Stimulated activated naive CD8-positive, alpha-beta T cell treated with anti-CD3 and anti-CD28 coated beads, Interleukin-15, amount 100 ng/mL, for 72 hours (primary cell): ENCODE measurements around the gene KDM2B.

Source experiments
- ATAC-seq: fragments of 150-1000 bp; cut with Tn5 transposase; 2 replicates; pipeline ENCODE4 v1.10.0; 2021; ENCODE audit warnings: mild to moderate bottlenecking, moderate library complexity
- DNase-seq, 2 donors: peaks; one replicate each; pipeline ENCODE4 v3.0.0; 2021 to 2022
- H3K27ac Mint-ChIP-seq, 2 donors: one replicate each; pipeline ENCODE4 v1.8.0; 2022; ENCODE audit warnings: mild to moderate bottlenecking in 2 of 2, mixed read lengths in 2 of 2, moderate library complexity in 2 of 2
- H3K27me3 Mint-ChIP-seq: one replicate; pipeline ENCODE4 v1.8.0; 2022; ENCODE audit warnings: mixed read lengths
- H3K4me1 Mint-ChIP-seq: one replicate; pipeline ENCODE4 v1.8.0; 2022; ENCODE audit warnings: mild to moderate bottlenecking, mixed read lengths
- H3K4me3 Mint-ChIP-seq, 2 donors: one replicate each; pipeline ENCODE4 v1.8.0; 2022; ENCODE audit warnings: mild to moderate bottlenecking in 2 of 2, mixed read lengths in 2 of 2, moderate library complexity in 1 of 2
- H3K9me3 Mint-ChIP-seq, 2 donors: one replicate each; pipeline ENCODE4 v1.8.0; 2022; ENCODE audit warnings: mixed read lengths in 2 of 2

Gene KDM2B

DNA sequence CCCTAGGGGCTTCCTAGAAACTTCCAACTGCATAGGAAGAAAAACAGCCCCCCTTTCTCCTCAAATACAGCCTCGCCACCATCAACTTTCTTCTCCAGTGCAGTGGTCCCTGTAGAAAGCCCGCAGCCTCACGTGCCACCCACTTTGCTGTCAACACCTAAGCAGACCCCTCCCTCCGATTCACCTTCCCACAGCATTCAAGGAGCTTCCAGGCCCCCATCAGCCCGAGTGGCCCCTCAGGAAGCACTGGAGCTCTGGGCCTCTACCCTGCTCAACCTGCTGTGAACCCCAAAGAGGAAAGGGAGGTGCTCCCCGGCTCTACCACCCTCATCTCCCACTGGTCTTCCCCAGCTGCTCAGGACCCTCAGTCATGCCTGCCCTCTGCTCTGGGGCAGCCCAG lies 125.9 kb downstream of the KDM2B start:
- DNase-seq (no peak), ATAC-seq (no peak)
- H3K27ac Mint-ChIP-seq: peak overlapping the region; percentile 20 to 43
- H3K9me3 Mint-ChIP-seq: no peaks in the 10 kb centered on the region
- H3K27me3 Mint-ChIP-seq: no peaks in the 10 kb centered on the region
- no peak overlapping the region for H3K4me3 Mint-ChIP-seq
- peaks cover 72% of the 10 kb centered on the region for H3K4me1 Mint-ChIP-seq

DNA sequence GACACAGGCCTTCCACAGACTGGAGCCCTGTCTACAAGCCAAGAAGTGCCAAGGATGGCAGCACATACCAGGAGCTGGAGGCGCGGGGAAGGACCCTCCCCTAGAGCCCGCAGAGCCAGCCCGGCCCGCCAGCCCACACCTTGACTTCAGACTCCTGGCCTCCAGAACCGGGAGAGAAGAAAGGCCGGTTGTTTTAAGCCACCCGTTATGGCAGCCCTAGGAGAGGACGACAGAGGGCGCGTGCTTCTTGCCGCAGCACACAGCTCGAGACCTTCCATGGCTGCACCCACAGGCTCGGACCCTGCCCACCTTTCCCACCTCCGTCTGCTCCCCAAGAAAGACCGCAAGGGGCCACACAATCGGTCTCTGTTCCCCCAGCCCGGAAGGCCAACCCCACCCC lies 127.2 kb downstream of the KDM2B start:
- ATAC-seq: no peak

DNA sequence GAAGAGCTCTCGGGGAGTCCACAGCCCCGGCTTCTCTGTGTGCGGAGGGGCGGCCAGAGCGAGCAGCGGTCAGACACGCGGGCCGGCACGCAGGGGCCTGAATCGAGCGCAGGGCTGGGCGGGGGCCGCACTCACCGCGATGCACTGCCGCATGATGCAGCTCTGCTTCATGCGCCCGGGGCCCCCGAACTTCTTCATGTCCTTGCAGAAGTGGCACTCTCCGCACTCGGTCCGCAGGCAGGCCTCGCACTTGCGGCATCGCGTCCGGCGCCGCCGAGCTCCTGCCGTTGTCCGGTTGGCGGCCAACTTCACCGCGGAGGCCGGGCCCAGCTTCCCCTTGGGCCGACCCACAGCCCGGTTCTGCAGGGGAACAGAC lies 127.8 kb downstream of the KDM2B start:
- Mint-ChIP-seq H3K27ac (no peak overlapping the region), H3K4me3 (no peak overlapping the region), H3K27me3 (no peaks in the 10 kb centered on the region), H3K9me3 (no peaks in the 10 kb centered on the region), H3K4me1 (peaks cover 58% of the 10 kb centered on the region)
- ATAC-seq (peak; percentile 35), DNase-seq (no peak)

More for the DNA sequence above, 127.2 kb downstream of the KDM2B start:
- DNase-seq: no peak
- Mint-ChIP-seq H3K4me3 (no peak overlapping the region), H3K4me1 (peaks cover 62% of the 10 kb centered on the region), H3K27ac (no peak overlapping the region), H3K27me3 (no peaks in the 10 kb centered on the region), H3K9me3 (no peaks in the 10 kb centered on the region)

DNA sequence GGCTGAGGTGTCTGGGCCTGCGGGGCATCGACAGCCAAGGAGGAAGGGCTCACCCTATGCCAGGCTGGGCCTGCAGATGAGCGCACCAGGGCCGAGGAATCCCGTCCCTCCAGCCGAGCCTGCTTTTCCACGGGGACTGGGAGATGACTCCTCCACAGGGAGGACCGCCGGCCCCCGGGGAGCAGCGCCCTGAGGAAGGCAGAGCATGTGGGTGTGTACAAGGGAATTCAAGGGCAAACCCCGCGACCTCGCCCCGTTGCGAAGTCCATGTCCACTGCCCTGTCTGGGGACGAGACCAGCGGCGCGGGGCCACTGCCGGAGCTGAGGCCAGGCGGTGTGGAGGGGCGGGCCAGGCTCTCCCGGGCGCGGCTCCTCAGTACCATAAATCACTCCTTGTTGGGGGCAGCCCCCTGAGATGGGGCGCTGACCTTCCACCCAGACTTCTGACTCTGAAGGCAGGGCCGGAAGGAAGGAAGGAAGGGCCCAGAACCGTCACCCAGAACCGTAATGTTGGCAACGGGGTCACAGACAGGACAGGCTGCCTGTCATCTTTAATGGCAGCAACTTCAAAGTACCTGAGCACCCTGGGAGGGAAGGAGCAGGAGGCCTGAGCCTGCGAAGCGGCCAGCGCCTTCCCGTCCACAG lies 128.4 kb downstream of the KDM2B start:
- Mint-ChIP-seq H3K27ac (peak overlapping the region in 1 of 2 donors; percentile 71), H3K4me3 (no peak overlapping the region), H3K27me3 (no peaks in the 10 kb centered on the region), H3K9me3 (no peaks in the 10 kb centered on the region), H3K4me1 (peaks cover 53% of the 10 kb centered on the region)
- peak; percentile 39 for ATAC-seq
- no peak for DNase-seq

DNA sequence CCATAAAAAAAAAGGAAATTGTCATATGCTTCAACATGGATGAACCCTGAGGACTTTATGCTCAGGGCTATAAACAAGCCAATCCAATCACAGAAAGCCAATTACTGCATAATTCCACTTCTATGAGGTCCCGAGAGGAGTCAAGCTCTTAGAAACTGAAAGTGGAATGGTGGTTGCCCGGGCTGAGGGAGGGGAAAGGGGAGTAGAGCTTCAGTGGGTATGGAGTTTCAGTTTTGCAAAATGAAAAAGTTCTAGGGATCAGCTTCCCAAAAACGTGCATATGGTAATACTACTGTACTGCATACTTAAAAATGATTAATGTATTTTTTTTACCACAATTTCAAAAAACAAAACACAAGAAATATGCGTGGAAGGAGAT lies 128.9 kb downstream of the KDM2B start:
- peaks cover 48% of the 10 kb centered on the region for H3K4me1 Mint-ChIP-seq
- no peaks in the 10 kb centered on the region for H3K27me3 Mint-ChIP-seq
- no peak overlapping the region for H3K4me3 Mint-ChIP-seq
- no peak for DNase-seq
- peak overlapping the region in 1 of 2 donors; percentile 71 for H3K27ac Mint-ChIP-seq
- peak; percentile 49 for ATAC-seq
- H3K9me3 Mint-ChIP-seq: no peaks in the 10 kb centered on the region

DNA sequence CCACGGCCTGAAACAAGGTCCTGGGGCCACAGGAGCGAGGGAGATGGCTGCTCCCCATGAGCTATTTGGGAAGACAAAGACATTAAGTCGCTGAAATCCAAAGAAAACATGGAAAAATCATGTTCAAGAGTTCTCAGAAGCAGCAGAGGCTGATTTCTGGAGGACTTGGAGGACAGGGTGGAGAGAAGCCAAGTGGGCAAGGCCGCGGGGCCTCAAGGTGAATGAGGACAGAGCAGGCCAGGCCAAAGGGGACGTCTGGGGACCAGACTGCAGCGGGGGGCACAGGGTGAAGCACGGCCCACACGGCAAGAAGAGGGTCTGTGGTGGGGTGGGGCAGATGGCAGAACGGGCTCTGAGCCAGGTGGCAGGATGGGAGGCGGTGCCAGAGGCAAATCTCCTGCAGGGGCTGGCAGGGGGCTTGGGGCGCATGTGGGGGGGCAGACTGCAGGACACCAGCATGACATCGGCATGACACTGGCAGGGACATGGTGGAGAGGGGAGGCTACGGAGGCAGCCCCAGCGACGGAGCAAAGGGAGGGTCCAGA lies 132.0 kb downstream of the KDM2B start:
- ATAC-seq: no peak
- H3K27ac Mint-ChIP-seq: peak overlapping the region in 1 of 2 donors; percentile 66

DNA sequence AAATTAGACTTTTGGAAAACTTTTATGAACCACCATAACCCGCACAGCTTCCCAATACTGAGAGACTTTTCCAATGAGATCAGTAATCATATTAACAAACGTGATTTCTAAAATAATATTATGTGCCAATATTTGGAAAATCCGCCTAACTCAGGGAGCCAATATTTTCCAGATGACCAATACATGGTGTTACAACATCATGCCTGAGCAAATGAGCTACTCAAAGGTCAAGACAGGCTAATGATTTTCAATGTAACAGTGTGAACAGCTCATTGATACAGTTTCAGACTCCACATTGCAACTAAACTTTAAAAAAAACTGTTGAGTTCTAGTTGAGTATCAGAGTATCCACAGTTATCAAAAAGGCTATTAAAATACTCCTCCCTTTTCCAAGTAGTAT lies 134.1 kb downstream of the KDM2B start:
- Mint-ChIP-seq H3K4me3 (no peak overlapping the region), H3K27ac (peak overlapping the region in 1 of 2 donors; percentile 42), H3K4me1 (peaks cover 27% of the 10 kb centered on the region), H3K27me3 (no peaks in the 10 kb centered on the region), H3K9me3 (no peaks in the 10 kb centered on the region)
- ATAC-seq (no peak), DNase-seq (no peak)

More for the DNA sequence above, 132.0 kb downstream of the KDM2B start:
- Mint-ChIP-seq H3K4me1 (peaks cover 31% of the 10 kb centered on the region), H3K9me3 (no peaks in the 10 kb centered on the region), H3K27me3 (no peaks in the 10 kb centered on the region), H3K4me3 (no peak overlapping the region)
- no peak for DNase-seq

DNA sequence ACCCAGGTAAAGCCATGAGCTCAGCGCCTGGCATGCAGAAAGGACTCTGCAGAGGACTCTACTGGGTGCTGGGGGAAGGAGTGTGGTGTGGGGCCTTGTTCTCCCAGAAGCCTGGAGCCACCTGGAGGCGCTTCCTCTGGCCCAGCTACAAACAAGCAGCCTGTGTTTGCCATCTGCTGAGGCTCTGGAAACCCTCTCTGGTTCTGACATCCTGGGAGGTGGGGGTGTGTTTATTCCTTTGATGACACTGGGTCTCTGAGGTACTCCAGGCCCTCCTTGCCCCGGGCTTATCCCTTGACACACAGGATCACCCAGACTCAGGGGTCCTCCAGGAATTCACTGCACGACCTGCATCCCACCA lies 136.0 kb downstream of the KDM2B start:
- no peak for DNase-seq
- ATAC-seq: no peak
- peak overlapping the region in 1 of 2 donors; percentile 78 for H3K27ac Mint-ChIP-seq

DNA sequence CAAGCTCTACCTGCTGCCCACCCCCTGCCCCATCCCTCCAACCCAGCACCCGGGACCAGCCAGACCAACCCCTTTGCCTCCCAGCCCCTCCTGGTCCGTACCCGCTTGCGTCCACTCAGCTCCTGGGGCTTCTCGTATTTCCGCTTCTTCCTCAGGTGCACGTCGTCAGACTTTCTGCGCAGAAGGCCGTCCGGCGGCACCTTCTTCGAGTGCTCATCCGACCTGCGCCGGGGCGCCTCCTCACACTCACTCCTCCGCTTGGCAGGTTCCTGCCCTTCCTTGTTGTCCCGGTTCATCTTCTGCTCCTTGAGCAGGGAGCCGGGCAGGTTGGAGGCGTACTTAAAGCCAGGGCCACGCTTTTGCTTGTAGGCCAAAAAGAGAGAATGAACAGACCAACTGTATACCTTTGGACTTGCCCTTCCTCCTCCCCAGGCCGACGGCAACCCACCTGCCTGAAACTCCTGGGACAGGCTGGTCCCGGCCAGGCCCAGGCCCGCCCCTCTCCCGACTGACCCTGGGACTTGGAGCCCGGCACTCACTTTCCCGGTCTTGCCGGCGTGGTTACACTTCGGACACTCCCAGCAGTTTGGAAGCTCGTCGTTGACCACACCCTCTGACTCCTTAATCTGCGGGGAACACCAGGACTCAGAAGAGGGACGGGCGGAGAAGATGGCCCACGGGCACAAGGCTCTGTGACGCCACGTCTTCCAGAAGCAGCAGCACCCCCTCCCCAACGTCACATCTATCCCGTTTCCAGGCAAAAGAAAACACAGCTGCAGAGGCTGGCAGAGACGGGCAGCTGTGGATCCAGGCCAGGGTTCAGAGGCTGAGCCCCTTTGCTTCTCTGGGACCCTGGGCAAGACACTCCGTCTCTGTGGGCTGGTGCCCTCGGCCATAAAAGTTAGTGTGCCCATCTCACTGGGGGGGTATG lies 136.6 kb downstream of the KDM2B start:
- Mint-ChIP-seq H3K4me1 (peaks cover 16% of the 10 kb centered on the region), H3K4me3 (no peak overlapping the region), H3K27ac (peak overlapping the region; percentile 52 to 78), H3K9me3 (no peaks in the 10 kb centered on the region), H3K27me3 (no peaks in the 10 kb centered on the region)
- DNase-seq: no peak
- no peak for ATAC-seq

More for the DNA sequence above, 136.0 kb downstream of the KDM2B start:
- Mint-ChIP-seq H3K4me3 (no peak overlapping the region), H3K9me3 (no peaks in the 10 kb centered on the region), H3K27me3 (no peaks in the 10 kb centered on the region), H3K4me1 (peaks cover 16% of the 10 kb centered on the region)

DNA sequence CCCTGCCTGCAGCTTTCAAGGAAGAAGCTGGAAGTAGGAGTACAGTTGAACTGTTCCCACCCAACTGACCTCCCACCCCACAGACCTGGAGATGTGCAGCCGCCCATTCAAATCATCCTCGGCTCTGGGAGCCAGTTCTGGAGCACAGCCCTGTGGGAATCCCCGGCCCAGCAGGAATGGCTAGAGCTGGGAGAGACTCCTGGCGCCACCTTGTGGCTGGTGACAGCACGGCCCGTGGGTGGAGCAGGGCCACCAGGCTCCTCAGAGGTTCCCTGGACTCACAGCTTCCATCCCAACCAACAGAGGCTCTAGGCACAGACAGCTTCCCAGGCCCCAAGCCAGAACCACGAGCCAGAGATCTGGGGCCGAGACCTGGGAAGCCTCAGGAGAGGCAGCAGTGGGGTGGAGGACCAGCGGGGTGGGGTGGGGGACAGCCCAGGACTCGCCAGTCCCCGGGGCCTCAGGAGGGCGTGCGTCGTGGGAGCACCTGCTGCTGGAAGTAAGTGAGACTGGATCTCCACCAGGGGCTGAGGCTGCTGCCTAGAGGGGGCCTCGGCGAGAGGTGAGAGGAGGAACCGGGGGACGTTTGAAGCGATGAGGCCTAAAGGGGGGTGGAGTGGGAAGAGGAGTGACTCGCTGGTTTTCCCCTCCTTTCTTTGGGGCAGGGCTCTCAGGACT lies 137.5 kb downstream of the KDM2B start:
- H3K27ac Mint-ChIP-seq: peak overlapping the region; percentile 65 to 85

DNA sequence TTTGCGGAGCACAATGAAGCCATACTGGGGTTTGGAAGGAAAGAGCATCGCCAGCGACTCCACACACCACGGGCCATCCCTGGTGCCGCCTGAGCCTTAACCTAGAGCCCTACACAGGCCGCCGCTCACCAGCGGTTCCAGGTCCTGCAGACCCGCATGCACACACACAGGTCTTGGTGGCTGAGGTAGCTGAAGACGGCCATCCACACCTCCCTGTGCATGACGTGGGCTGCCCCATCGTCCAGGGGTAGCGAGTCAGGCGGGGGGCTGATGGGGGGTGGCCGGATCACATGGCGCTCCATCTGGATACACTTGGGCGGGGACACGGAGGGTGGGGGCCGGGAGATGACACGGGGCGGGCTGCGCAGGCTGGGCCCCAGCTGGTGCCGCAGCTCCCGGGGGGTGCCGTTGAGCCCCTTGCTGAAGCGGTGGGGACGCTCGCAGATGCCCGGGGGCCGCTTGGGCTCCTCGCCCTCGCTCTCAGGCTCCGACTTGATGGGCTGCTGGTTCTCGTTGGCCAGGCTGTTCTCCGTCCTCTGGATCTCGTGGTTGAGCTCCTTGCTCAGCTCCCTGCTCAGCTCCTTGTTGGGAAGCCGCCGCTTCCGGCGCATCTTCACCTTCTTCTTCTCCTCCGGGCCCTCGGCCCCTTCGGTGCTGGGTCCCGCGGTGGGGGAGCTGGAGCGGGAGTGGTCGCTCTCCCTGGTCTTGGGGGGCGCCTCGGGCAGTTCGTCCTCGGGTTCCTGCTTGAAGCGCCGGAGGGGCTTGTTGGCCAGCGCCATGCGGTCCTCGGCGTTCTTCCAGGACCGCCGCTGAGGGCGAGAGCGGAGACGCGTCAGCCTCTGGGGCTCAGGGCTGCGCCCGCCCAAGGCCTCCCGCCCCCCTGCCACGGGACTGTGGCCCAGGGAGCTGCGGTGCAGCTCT lies 138.5 kb downstream of the KDM2B start:
- DNase-seq (no peak), ATAC-seq (no peak)
- no peaks in the 10 kb centered on the region for H3K9me3 Mint-ChIP-seq
- H3K4me1 Mint-ChIP-seq: peaks cover 16% of the 10 kb centered on the region
- H3K27me3 Mint-ChIP-seq: no peaks in the 10 kb centered on the region
- no peak overlapping the region for H3K27ac Mint-ChIP-seq
- no peak overlapping the region for H3K4me3 Mint-ChIP-seq

More for the DNA sequence above, 137.5 kb downstream of the KDM2B start:
- peak; percentile 55 to 61 for DNase-seq
- H3K27me3 Mint-ChIP-seq: no peaks in the 10 kb centered on the region
- no peak overlapping the region for H3K4me3 Mint-ChIP-seq
- peak; percentile 75 for ATAC-seq
- H3K9me3 Mint-ChIP-seq: no peaks in the 10 kb centered on the region
- peaks cover 16% of the 10 kb centered on the region for H3K4me1 Mint-ChIP-seq

DNA sequence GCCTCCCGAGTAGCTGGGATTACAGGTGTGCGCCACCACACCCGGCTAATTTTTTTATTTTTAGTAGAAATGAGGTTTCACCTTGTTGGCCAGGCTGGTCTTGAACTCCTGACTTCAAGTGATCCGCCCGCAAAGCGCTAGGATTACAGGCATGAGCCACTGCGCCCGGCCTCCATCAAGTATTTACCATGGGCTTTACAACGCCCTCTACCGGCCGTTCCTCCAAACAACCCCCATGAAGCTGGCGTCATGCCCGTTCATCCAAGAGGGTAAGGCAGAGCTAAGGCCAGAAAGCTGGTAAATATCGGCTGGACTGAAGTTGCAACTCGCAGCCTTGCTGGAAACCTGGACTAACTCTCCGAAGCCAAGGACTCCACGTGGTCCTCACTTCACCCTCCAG lies 139.3 kb downstream of the KDM2B start:
- no peaks in the 10 kb centered on the region for H3K27me3 Mint-ChIP-seq
- no peak overlapping the region for H3K27ac Mint-ChIP-seq
- ATAC-seq (no peak), DNase-seq (no peak)
- H3K9me3 Mint-ChIP-seq: peaks cover 6 to 7% of the 10 kb centered on the region in 2 donors
- H3K4me1 Mint-ChIP-seq: peaks cover 16% of the 10 kb centered on the region
- H3K4me3 Mint-ChIP-seq: no peak overlapping the region

DNA sequence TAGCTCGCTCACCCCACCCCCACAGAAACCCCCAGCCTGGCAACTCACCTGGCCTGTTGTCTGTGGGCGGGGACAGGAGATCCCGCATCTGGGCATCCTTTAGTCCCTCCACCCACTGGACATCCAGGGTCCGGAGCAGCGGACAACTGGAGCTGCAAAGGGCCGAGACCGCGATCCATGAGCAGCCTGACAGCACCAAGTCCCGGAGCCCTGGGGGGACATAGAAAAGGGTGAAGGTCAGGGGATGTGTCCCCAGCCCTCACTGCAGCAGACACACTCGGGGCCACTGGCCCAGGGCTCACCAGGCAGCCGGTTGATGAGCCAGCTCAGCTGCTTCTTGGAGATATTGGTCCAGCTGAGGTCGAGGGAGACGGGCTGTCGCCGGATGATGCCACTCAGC lies 140.1 kb downstream of the KDM2B start:
- H3K27me3 Mint-ChIP-seq: no peaks in the 10 kb centered on the region
- no peak overlapping the region for H3K4me3 Mint-ChIP-seq
- no peak for ATAC-seq
- H3K9me3 Mint-ChIP-seq: peaks cover 9 to 11% of the 10 kb centered on the region in 2 donors
- H3K27ac Mint-ChIP-seq: peak overlapping the region in 1 of 2 donors; percentile 74
- peaks cover 18% of the 10 kb centered on the region for H3K4me1 Mint-ChIP-seq
- DNase-seq: no peak

DNA sequence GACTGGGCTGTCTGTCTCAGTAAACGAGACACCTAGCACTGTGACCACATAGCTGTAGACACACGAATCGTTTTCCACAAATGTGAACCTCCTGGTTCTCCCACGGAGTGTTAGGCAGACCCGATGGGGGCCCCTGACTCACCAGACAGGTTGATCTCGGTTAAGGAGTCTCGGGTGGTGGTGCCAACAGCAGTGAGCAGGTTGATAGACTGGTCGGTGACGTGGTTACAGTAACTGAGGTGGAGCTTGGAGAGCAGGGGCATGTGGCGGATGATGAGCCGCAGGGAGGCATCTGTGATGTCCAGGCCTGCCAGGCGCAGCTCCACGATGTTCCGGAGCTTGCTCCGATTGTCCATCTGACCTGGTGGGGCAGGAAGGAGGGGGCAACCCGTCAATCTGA lies 141.1 kb downstream of the KDM2B start:
- Mint-ChIP-seq H3K27ac (no peak overlapping the region), H3K27me3 (no peaks in the 10 kb centered on the region), H3K4me3 (no peak overlapping the region), H3K4me1 (peaks cover 21% of the 10 kb centered on the region), H3K9me3 (peaks cover 9 to 13% of the 10 kb centered on the region in 2 donors)
- DNase-seq (no peak), ATAC-seq (no peak)

DNA sequence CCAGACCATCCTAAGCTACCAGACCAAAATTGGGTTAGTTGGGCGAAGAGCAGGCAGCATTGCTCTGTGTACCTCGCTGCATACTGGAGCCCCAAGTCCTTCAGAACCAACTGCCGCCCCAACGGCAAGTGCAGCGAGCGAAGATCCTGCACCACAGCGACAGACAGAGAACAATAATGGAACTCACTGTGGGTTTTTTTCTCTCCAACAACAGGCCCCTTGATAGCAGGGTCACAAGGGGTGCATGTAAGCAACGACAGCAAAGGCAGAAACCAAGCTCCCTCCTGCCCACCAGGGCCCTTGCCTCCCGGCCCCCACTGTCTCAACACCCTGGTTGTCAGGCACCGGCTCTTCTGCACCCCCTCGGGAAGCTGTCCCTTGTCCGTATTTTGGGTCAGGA lies 141.9 kb downstream of the KDM2B start:
- peaks cover 14% of the 10 kb centered on the region for H3K4me1 Mint-ChIP-seq
- DNase-seq: no peak
- H3K27ac Mint-ChIP-seq: peak overlapping the region in 1 of 2 donors; percentile 88
- H3K4me3 Mint-ChIP-seq: no peak overlapping the region
- H3K27me3 Mint-ChIP-seq: no peaks in the 10 kb centered on the region
- no peak for ATAC-seq
- H3K9me3 Mint-ChIP-seq: peaks cover 9 to 13% of the 10 kb centered on the region in 2 donors
